Measurements from ENCODE around the gene ZBTB16. TPM values are rescaled to one million over a fixed set of nuclear protein-coding genes. Genes with fewer than 3 reads are reported as not detected.
A peak's percentile ranks its signal among the peaks of the same experiment; 100 is the strongest.

The ZBTB16 gene
- total RNA-seq, 1 donor from 2014 or later, result 171 TPM

DNA sequence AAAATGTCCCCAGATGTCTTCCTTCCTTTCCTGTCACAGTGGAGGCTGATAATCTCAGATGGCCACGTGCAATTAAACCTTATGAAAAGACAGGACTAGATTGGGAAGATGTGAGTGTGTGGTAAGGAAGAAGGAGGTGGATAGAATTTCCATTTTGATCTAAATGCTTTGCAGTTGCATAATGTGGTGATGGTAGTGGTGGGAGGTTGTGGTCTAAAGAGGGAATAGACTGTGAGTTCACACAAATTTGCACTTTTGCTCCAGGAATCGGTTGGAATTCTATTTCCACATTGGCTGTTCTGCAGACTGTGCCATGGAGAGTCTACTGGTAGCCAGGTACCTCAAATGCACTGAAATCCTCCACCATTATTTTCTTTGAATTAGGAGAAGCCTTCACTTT lies 93.3 kb downstream of the ZBTB16 start:
- H3K4me3 ChIP-seq, result no peak overlapping the region
- no peak for TF ChIP-seq CTCF (IDR thresholded peaks at IDR 0.05)
- H3K9me3 ChIP-seq, result no peaks in the 10 kb centered on the region
- no peak for DNase-seq
- ATAC-seq, result no peak
- peaks cover 25% of the 10 kb centered on the region for H3K36me3 ChIP-seq
- no peaks in the 10 kb centered on the region for H3K27me3 ChIP-seq (ENCODE audit: low read depth)
- intact Hi-C loops (cut with DNase I), result no loop called here
- H3K4me1 ChIP-seq, result peaks cover 92% of the 10 kb centered on the region
- H3K27ac ChIP-seq, result peak overlapping the region; percentile 81

DNA sequence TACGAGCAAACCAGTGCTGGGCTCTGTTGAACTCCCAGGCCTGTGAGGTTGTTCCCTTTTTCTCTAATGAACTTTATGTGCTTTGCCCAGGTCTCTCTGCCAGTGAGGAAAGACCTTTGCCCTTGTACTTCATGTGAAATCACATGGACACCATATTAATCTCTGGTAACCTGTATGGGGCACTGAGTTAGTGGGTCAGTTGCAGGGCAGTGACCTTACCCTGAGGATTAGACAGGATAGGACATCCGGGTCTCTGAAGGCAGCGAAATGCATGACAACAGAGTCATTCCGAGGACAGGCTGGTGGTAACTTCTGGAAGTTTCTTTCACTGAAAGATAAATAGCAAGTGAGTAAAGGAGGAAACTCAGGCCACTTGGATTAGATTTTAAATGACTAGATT lies 93.7 kb downstream of the ZBTB16 start:
- intact Hi-C loops (cut with DNase I), result no loop called here
- ATAC-seq (no peak), DNase-seq (no peak)
- no peak for TF ChIP-seq CTCF (IDR thresholded peaks at IDR 0.05)
- no peaks in the 10 kb centered on the region for H3K9me3 ChIP-seq
- peak overlapping the region; percentile 81 for H3K27ac ChIP-seq
- H3K4me3 ChIP-seq, result no peak overlapping the region
- H3K36me3 ChIP-seq, result peaks cover 29% of the 10 kb centered on the region
- peaks cover 94% of the 10 kb centered on the region for H3K4me1 ChIP-seq
- no peaks in the 10 kb centered on the region for H3K27me3 ChIP-seq (ENCODE audit: low read depth)

- ATAC-seq (peak; percentile 72 to 90), DNase-seq (no peak)
- no peaks in the 10 kb centered on the region for H3K9me3 ChIP-seq
- peak overlapping the region; percentile 97 for H3K27ac ChIP-seq
- peaks cover 34% of the 10 kb centered on the region for H3K36me3 ChIP-seq
- TF ChIP-seq CTCF (IDR thresholded peaks at IDR 0.05), result no peak
- peaks cover 99% of the 10 kb centered on the region for H3K4me1 ChIP-seq
- intact Hi-C loops (cut with DNase I), result no loop called here
- no peaks in the 10 kb centered on the region for H3K27me3 ChIP-seq (ENCODE audit: low read depth)
- no peak overlapping the region for H3K4me3 ChIP-seq
Observed at GRCh38 chr11:114154271-114155047, 94.9 kb downstream of the ZBTB16 start.

DNA sequence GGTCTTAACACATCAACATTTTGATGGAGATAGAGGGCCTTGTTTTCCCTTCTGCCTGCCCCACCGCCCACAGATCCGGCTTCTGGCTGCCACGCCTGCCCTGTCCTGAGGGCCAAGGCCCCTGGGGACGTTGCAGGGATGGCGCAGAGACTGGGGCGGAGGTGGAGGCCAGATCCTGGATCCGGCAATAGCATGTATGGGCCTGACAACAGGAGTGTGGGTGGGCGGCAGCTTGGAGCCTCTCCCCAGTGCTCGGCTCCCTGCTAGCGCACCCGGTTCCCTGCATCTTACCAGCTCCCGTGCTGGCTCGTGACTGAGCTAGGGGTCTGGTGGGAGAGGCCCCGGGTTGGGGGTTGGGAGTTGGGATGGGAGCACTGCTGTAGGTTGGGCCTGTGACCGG lies 95.6 kb downstream of the ZBTB16 start:
- no peak for TF ChIP-seq CTCF (IDR thresholded peaks at IDR 0.05)
- Histone ChIP-seq H3K36me3 (peaks cover 34% of the 10 kb centered on the region), H3K9me3 (no peaks in the 10 kb centered on the region), H3K27ac (peak overlapping the region; percentile 97), H3K4me3 (no peak overlapping the region), H3K4me1 (peaks cover 97% of the 10 kb centered on the region), H3K27me3 (ENCODE audit: low read depth) (no peaks in the 10 kb centered on the region)
- no peak for ATAC-seq
- no peak for DNase-seq
- intact Hi-C loops (cut with DNase I), result no loop called here

DNA sequence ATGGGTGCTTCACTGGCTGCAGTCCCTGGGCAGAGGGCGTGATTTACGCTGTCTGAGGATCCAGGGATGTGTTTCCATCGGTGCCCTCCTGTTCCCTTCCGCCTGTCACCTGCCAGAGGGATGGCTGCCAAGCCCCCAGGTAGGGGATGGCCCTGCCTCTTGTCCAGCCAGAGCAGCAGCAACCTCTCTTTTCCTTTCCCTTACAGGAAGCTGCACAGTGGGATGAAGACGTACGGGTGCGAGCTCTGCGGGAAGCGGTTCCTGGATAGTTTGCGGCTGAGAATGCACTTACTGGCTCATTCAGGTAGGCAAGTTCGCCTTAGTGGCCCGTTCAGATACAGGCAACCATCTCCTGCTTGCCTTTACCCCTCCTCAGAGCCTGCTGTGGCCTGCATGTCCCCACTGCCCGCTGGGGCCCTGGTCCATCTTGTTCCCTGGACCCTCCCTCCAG lies 96.6 kb downstream of the ZBTB16 start:
- Histone ChIP-seq H3K27ac (peak overlapping the region; percentile 97), H3K36me3 (peaks cover 34% of the 10 kb centered on the region)

More for the DNA sequence above, 96.6 kb downstream of the ZBTB16 start:
- DNase-seq (no peak), ATAC-seq (no peak)
- no peaks in the 10 kb centered on the region for H3K9me3 ChIP-seq
- no peaks in the 10 kb centered on the region for H3K27me3 ChIP-seq (ENCODE audit: low read depth)
- H3K4me1 ChIP-seq, result peaks cover 98% of the 10 kb centered on the region
- no peak overlapping the region for H3K4me3 ChIP-seq
- intact Hi-C loops (cut with DNase I), result no loop called here
- no peak for TF ChIP-seq CTCF (IDR thresholded peaks at IDR 0.05)

Data from lower lobe of right lung (tissue), 2 donors.